ENCODE measurements around the gene ATP6V0D1. TPM values are rescaled to one million over a fixed set of nuclear protein-coding genes. Genes with fewer than 3 reads are reported as not detected.

ATP6V0D1 gene
- total and polyA plus RNA-seq, 9 donors: 32.5 to 113 (median 63.0) TPM

GRCh38 chr16:67426950-67427349 lies 54.0 kb downstream of the ATP6V0D1 start:
- intact Hi-C loops (cut with DNase I): loop anchor here in 1 of 4 donors (5.0 kb wide), 1 partner anchor 35 kb away; no protein-coding TSS in a partner anchor
- Histone ChIP-seq H3K27ac (no peak overlapping the region), H3K36me3 (no peaks in the 10 kb centered on the region), H3K9me3 (no peaks in the 10 kb centered on the region), H3K27me3 (no peaks in the 10 kb centered on the region), H3K4me1 (ENCODE audit: insufficient read depth) (no peaks in the 10 kb centered on the region), H3K4me3 (no peak overlapping the region)
- WGBS, 3 donors: 63 to 82% (median 77%) methylated on average over 7 of the region's 7 CpGs
- no peak for TF ChIP-seq CTCF (IDR thresholded peaks at IDR 0.05)
- no peak for TF ChIP-seq POLR2A (IDR thresholded peaks at IDR 0.05)
- no peak for TF ChIP-seq EP300 (IDR thresholded peaks at IDR 0.05)
- no peak for DNase-seq

DNA sequence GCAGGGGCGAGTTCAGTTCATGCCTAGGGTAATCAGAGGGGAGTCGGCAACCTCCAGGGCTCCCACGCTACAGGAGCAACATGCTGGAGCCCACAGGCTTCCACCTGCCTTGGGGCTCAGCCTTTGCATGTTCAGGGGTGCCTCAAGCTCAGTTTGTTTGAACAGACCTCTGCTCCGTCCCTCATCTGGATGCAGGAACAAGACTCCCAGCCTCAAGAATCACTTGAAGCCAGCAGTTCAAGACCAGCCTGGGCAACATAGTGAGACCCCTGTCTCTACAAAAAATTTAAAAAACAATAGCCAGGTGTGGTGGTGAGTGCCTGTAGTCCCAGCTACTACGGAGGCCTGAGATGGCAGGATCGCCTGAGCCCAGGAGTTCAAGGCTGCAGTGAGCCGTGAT lies 54.9 kb downstream of the ATP6V0D1 start:
- DNase-seq: no peak
- no peaks in the 10 kb centered on the region for H3K4me1 ChIP-seq (ENCODE audit: insufficient read depth)
- no peaks in the 10 kb centered on the region for H3K36me3 ChIP-seq
- 75 to 77% (median 75%) methylated on average over 7 of the region's 7 CpGs for WGBS, 3 donors
- no peak overlapping the region for H3K27ac ChIP-seq
- intact Hi-C loops (cut with DNase I): loop anchor here in 1 of 4 donors (5.0 kb wide), 1 partner anchor 36 kb away; no protein-coding TSS in a partner anchor
- H3K27me3 ChIP-seq: no peaks in the 10 kb centered on the region
- no peaks in the 10 kb centered on the region for H3K9me3 ChIP-seq
- TF ChIP-seq CTCF (IDR thresholded peaks at IDR 0.05): no peak
- no peak for TF ChIP-seq EP300 (IDR thresholded peaks at IDR 0.05)
- TF ChIP-seq POLR2A (IDR thresholded peaks at IDR 0.05): no peak
- no peak overlapping the region for H3K4me3 ChIP-seq

DNA sequence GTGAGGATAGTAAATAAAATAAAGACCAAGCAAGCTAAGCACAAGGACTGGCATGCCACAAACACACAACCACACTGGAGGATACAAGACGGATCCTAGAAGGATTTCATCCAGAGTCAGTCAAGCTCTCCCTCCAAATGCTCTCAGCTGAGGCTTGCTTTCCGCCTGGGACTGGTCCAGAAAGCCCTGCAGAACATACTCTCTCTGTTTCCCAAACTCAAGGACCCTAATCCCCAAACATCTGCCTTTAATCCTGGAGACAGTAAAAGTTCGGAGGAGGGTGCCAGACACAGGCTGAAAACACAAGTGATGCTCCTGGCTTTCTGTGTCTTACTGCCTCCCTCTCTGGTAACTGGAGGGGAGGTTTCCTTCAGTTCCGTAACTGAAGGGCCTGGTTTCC lies 55.4 kb downstream of the ATP6V0D1 start:
- no peaks in the 10 kb centered on the region for H3K27me3 ChIP-seq
- intact Hi-C loops (cut with DNase I): loop anchor here in 1 of 4 donors (5.0 kb wide), 1 partner anchor 37 kb away; no protein-coding TSS in a partner anchor
- H3K4me3 ChIP-seq: no peak overlapping the region
- H3K36me3 ChIP-seq: no peaks in the 10 kb centered on the region
- H3K9me3 ChIP-seq: no peaks in the 10 kb centered on the region
- 33 to 53% (median 49%) methylated on average over 4 of the region's 4 CpGs for WGBS, 3 donors
- DNase-seq: no peak
- no peaks in the 10 kb centered on the region for H3K4me1 ChIP-seq (ENCODE audit: insufficient read depth)
- no peak overlapping the region for H3K27ac ChIP-seq
- TF ChIP-seq CTCF (IDR thresholded peaks at IDR 0.05) (no peak), POLR2A (IDR thresholded peaks at IDR 0.05) (no peak), EP300 (IDR thresholded peaks at IDR 0.05) (no peak)

GRCh38 chr16:67425061-67425460 lies 55.9 kb downstream of the ATP6V0D1 start:
- no peak overlapping the region for H3K27ac ChIP-seq
- H3K4me3 ChIP-seq: no peak overlapping the region
- no peak for DNase-seq
- no peaks in the 10 kb centered on the region for H3K4me1 ChIP-seq (ENCODE audit: insufficient read depth)
- 23 to 36% (median 30%) methylated on average over 6 of the region's 6 CpGs for WGBS, 3 donors
- TF ChIP-seq EP300 (IDR thresholded peaks at IDR 0.05) (no peak), CTCF (IDR thresholded peaks at IDR 0.05) (no peak), POLR2A (IDR thresholded peaks at IDR 0.05) (no peak)
- intact Hi-C loops (cut with DNase I): loop anchor here in 1 of 4 donors (5.0 kb wide), 1 partner anchor 37 kb away; no protein-coding TSS in a partner anchor
- H3K9me3 ChIP-seq: no peaks in the 10 kb centered on the region
- no peaks in the 10 kb centered on the region for H3K36me3 ChIP-seq
- no peaks in the 10 kb centered on the region for H3K27me3 ChIP-seq
